Measurements from ENCODE around the gene MDM2. TPM values are rescaled to one million over a fixed set of nuclear protein-coding genes. Genes with fewer than 3 reads are reported as not detected.

The MDM2 gene
- total RNA-seq, 1 experiment from 2014 or later: 207 TPM

GRCh38 chr12:68853396-68854077 lies 45.6 kb downstream of the MDM2 start:
- ChIA-PET CTCF (interaction anchor here (0.7 kb wide), 1 partner anchor 23 kb away, joined by 3 read pairs; no protein-coding TSS in a partner anchor), POLR2A (no interaction called here)
- ATAC-seq (no peak), DNase-seq (ENCODE audit: low spot score) (no peak)
- H3K9me3 Mint-ChIP-seq: no peaks in the 10 kb centered on the region
- H3K4me3 Mint-ChIP-seq: no peak overlapping the region
- H3K4me1 Mint-ChIP-seq: no peaks in the 10 kb centered on the region
- TF ChIP-seq ZNF263 (CRISPR knock-in tag; IDR thresholded peaks at IDR 0.05; ENCODE audit: low read depth): no peak
- TF ChIP-seq, protein P1, sequence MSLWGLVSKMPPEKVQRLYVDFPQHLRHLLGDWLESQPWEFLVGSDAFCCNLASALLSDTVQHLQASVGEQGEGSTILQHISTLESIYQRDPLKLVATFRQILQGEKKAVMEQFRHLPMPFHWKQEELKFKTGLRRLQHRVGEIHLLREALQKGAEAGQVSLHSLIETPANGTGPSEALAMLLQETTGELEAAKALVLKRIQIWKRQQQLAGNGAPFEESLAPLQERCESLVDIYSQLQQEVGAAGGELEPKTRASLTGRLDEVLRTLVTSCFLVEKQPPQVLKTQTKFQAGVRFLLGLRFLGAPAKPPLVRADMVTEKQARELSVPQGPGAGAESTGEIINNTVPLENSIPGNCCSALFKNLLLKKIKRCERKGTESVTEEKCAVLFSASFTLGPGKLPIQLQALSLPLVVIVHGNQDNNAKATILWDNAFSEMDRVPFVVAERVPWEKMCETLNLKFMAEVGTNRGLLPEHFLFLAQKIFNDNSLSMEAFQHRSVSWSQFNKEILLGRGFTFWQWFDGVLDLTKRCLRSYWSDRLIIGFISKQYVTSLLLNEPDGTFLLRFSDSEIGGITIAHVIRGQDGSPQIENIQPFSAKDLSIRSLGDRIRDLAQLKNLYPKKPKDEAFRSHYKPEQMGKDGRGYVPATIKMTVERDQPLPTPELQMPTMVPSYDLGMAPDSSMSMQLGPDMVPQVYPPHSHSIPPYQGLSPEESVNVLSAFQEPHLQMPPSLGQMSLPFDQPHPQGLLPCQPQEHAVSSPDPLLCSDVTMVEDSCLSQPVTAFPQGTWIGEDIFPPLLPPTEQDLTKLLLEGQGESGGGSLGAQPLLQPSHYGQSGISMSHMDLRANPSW (CRISPR knock-in tag; conservative IDR thresholded peaks at IDR 0.05; ENCODE audit: low read depth): no peak
- H3K27me3 Mint-ChIP-seq (ENCODE audit: low read depth): no peaks in the 10 kb centered on the region
- no peak overlapping the region for H3K27ac Mint-ChIP-seq
- H3K36me3 Mint-ChIP-seq: no peaks in the 10 kb centered on the region

DNA sequence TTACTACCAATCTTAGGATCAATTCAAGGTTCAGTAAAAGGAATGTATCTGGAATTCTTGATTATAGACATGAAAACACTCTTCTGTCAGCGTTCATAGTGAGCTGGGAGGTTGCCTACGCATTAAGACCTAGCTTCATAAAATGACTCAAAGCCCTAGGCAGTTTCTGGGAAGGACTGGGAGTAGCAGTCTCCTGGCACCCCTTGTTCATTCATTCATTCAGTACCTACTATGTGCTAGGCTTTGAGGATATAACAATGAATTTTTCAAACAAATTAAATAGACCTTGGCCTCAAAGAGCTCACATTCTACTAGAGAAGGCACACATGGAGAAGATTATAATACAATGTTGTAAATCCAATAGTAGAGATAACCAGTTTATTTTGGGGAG lies 46.1 kb downstream of the MDM2 start:
- ChIA-PET CTCF (interaction anchor here (0.7 kb wide), 1 partner anchor 24 kb away, joined by 3 read pairs; no protein-coding TSS in a partner anchor), POLR2A (no interaction called here)
- Mint-ChIP-seq H3K36me3 (no peaks in the 10 kb centered on the region), H3K9me3 (no peaks in the 10 kb centered on the region), H3K4me3 (no peak overlapping the region), H3K27ac (no peak overlapping the region), H3K27me3 (ENCODE audit: low read depth) (no peaks in the 10 kb centered on the region), H3K4me1 (no peaks in the 10 kb centered on the region)
- DNase-seq (ENCODE audit: low spot score) (no peak), ATAC-seq (no peak)
- TF ChIP-seq, protein P2, sequence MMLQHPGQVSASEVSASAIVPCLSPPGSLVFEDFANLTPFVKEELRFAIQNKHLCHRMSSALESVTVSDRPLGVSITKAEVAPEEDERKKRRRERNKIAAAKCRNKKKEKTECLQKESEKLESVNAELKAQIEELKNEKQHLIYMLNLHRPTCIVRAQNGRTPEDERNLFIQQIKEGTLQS (CRISPR knock-in tag; conservative IDR thresholded peaks at IDR 0.05): no peak
- TF ChIP-seq ELF4 (CRISPR knock-in tag; IDR thresholded peaks at IDR 0.05; ENCODE audit: low read depth): no peak
- TF ChIP-seq, protein P3, sequence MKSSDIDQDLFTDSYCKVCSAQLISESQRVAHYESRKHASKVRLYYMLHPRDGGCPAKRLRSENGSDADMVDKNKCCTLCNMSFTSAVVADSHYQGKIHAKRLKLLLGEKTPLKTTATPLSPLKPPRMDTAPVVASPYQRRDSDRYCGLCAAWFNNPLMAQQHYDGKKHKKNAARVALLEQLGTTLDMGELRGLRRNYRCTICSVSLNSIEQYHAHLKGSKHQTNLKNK (CRISPR knock-in tag; IDR thresholded peaks at IDR 0.05): no peak
- TF ChIP-seq E2F1 (CRISPR knock-in tag; IDR thresholded peaks at IDR 0.05): no peak
- no peak for TF ChIP-seq MYBL2 (CRISPR knock-in tag; IDR thresholded peaks at IDR 0.05)
- no peak for TF ChIP-seq SP1 (CRISPR knock-in tag; conservative IDR thresholded peaks at IDR 0.05)
- no peak for TF ChIP-seq RORB (CRISPR knock-in tag; IDR thresholded peaks at IDR 0.05)
- TF ChIP-seq TEAD1 (CRISPR knock-in tag; IDR thresholded peaks at IDR 0.05): no peak
- no peak for TF ChIP-seq NR2C2 (CRISPR knock-in tag; IDR thresholded peaks at IDR 0.05)
- TF ChIP-seq, protein P4, sequence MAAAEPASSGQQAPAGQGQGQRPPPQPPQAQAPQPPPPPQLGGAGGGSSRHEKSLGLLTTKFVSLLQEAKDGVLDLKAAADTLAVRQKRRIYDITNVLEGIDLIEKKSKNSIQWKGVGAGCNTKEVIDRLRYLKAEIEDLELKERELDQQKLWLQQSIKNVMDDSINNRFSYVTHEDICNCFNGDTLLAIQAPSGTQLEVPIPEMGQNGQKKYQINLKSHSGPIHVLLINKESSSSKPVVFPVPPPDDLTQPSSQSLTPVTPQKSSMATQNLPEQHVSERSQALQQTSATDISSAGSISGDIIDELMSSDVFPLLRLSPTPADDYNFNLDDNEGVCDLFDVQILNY (CRISPR knock-in tag; IDR thresholded peaks at IDR 0.05): no peak

- Mint-ChIP-seq H3K4me3 (no peak overlapping the region), H3K27me3 (ENCODE audit: low read depth) (no peaks in the 10 kb centered on the region), H3K9me3 (no peaks in the 10 kb centered on the region), H3K27ac (no peak overlapping the region), H3K36me3 (no peaks in the 10 kb centered on the region), H3K4me1 (no peaks in the 10 kb centered on the region)
- ChIA-PET CTCF (no interaction called here), POLR2A (no interaction called here)
- TF ChIP-seq HMGA2 (CRISPR knock-in tag; IDR thresholded peaks at IDR 0.05) (no peak), OVOL2 (CRISPR knock-in tag; IDR thresholded peaks at IDR 0.05; ENCODE audit: borderline replicate concordance) (no peak), SP1 (CRISPR knock-in tag; conservative IDR thresholded peaks at IDR 0.05) (no peak), ZNF263 (CRISPR knock-in tag; IDR thresholded peaks at IDR 0.05; ENCODE audit: low read depth) (no peak), ZNF121 (CRISPR knock-in tag; IDR thresholded peaks at IDR 0.05) (no peak), EMX1 (CRISPR knock-in tag; IDR thresholded peaks at IDR 0.05) (no peak), ZNF396 (CRISPR knock-in tag; IDR thresholded peaks at IDR 0.05; ENCODE audit: borderline replicate concordance) (no peak), MXD4 (CRISPR knock-in tag; IDR thresholded peaks at IDR 0.05; ENCODE audit: borderline replicate concordance) (no peak), TEAD1 (CRISPR knock-in tag; IDR thresholded peaks at IDR 0.05) (no peak), ZNF671 (CRISPR knock-in tag; IDR thresholded peaks at IDR 0.05) (no peak), NR2C2 (CRISPR knock-in tag; IDR thresholded peaks at IDR 0.05) (no peak)
- TF ChIP-seq, protein P5, sequence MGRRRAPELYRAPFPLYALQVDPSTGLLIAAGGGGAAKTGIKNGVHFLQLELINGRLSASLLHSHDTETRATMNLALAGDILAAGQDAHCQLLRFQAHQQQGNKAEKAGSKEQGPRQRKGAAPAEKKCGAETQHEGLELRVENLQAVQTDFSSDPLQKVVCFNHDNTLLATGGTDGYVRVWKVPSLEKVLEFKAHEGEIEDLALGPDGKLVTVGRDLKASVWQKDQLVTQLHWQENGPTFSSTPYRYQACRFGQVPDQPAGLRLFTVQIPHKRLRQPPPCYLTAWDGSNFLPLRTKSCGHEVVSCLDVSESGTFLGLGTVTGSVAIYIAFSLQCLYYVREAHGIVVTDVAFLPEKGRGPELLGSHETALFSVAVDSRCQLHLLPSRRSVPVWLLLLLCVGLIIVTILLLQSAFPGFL (CRISPR knock-in tag; IDR thresholded peaks at IDR 0.05; ENCODE audit: borderline replicate concordance): no peak
- ATAC-seq (no peak), DNase-seq (ENCODE audit: low spot score) (no peak)
Measured at GRCh38 chr12:68854554-68854953, 46.6 kb downstream of the MDM2 start.
